Epidermal melanocyte (primary cell): ENCODE measurements around the gene CHRNG.

Source experiments
- DNase-seq: peaks from one replicate; pipeline ENCODE4 v3.0.0; 2011; ENCODE audit warnings: low spot score; ENCODE audit not compliant: insufficient read length

The CHRNG gene

DNA sequence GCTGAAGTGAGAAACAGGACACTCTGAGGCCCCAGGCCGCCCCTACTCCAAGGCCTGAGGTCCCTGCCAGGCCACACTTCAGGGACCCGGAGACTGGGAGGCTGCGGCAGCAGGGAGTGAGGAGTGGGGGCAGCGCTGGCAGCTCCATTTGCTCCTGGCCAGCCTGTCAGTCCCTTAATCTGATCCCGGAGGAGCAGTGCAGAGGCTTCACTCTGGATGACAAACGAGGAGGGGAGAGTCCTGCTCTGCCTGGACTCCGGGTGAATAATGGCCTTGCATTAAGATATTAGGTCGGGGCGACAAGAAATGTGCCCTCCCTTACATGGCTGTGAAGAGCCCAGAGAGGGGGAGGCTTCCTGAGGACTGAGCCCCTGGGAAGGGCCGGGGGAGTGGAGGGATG lies 33.6 kb upstream of the CHRNG start:
- no peak for DNase-seq

DNA sequence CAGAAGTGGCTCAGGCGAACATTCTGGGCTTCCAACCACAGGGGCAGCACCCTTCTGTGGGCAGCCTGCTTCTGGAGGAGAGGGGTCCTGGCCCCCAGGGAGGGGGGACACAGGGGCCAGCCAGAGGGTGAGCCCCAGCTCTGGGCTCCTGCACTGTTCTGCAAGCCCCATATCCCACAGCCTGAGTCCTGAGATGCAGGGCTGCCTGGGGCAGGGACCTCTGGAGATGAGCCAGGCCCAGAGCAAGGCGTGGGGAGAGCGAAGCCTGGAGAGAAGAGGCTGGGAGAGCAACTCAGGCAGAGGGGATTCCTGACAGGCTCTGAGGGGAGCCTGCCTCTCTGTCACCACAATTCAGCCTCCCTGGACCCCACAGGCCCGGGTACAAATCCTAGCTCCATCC lies 32.8 kb upstream of the CHRNG start:
- DNase-seq = no peak

DNA sequence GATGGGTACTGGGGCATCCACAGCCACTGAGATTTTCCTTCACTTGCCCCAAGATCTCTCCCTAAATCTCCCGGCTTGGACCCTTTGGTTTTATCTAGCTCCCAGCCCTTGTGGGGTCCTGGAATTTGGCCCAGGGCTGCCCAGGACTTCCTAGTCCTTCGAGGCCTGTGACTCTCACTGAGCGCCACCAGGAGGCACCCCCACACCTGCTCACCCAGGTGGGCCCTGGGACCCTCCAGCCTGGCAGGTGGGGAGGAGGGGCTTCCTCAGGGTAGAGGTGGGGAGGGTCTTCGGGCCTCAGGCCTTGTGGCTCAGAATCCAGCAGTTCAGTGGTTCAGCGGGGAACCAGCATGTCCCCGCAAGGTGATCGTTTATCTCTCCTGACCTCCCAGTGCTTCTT lies 31.2 kb upstream of the CHRNG start:
- DNase-seq = no peak

DNA sequence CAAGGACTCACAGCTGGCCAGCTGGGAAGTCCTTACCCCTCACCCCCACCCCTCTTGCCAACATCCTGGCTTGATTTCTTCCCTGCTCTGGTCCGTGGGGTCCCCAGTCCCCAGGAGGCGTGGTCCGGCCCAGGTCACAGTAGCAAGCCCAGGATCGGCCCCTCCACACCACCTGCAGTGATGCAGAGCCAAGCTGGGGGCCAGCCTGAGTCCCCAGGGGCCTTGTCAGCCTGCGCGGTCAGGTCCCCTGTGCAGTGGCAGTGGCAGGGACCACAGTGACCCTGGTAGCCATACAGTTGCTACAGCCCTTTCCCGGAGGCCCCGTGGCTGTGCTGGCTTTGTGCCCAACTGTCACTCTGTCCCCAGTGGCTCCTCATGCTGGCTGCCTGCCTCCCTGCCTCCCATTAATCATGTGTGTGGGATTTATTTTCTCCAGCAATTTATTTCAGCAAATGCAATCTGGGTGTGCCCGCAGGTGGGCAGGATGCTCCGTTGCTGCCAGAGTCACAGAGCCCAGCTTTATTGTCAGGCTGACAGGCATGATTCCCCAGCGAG lies 28.1 kb upstream of the CHRNG start:
- DNase-seq = no peak

DNA sequence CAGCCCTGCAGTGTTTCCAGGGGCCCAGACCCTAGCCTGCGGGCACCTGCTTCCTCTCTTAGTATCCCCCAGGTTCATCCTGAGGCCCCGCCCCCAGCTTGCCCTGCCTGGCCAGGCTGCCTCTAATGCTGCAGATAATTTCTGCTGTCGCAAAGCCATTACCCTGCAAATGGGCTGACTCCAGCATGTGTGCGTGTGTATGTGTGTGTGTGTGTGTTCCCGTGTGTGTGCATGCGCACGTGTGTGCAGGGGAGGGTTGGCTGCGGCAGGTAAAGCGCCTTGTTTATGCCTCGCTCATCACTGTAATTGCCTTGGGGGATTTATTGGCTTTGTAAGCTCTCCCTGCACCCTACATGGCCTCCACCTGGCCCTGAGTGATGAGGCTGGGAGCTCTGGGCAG lies 26.9 kb upstream of the CHRNG start:
- DNase-seq = no peak

DNA sequence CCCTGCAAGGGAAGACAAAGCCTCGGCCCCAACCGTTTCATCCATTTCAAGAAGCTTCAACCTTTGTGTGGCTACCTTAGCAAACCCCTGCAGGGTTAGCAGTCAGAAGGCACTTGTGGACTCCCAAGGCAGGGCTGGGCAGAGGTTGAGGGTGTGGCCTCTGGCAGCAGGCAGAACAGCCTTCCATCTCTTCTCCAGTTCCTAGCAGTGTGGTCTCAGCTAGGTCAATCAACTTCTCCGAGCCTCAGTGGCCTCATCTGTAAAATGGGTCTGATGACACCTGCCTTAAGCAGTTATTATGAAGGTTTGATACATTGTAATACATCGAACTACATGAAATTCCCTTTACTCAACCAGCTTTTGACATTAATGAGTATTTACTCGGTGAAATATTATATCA lies 26.1 kb upstream of the CHRNG start:
- no peak for DNase-seq

DNA sequence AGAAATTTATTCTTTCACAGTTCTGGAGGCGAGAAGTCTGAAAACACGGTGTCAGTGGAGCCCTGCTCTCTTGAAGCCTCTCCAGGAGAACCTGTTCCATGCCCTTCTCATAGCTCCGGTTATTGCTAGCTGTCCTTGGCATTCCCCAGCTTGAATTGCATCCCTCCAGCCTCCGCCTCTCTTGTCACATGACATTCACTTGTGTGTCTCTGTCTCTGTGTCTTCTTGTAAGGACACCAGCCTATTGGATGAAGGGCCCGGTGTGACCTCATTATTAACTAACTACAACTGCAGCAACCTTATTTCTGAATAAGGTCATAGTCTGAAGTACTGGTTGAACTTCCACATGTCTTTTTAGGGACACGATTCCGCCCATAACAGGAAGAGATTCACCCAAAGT lies 23.9 kb upstream of the CHRNG start:
- DNase-seq = no peak

DNA sequence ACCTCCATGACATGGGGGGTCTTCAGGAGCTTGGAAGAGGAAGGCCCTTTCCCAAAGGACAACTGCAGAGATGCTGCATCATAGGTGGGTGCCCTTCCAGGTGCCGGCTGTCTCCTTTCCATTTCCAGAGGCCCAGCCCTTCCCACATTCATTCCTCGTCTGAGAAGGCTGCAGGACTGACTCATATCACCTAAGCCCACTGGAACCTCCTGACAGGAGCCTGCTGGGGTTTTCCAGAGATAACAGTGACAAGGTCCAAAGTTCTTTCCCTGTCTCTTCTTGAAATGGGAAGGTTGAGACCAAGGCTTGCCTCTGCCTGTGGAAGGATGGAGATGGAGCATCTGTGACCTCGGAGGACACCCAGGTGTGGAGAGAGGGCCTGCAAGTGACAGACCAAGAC lies 22.9 kb upstream of the CHRNG start:
- no peak for DNase-seq

DNA sequence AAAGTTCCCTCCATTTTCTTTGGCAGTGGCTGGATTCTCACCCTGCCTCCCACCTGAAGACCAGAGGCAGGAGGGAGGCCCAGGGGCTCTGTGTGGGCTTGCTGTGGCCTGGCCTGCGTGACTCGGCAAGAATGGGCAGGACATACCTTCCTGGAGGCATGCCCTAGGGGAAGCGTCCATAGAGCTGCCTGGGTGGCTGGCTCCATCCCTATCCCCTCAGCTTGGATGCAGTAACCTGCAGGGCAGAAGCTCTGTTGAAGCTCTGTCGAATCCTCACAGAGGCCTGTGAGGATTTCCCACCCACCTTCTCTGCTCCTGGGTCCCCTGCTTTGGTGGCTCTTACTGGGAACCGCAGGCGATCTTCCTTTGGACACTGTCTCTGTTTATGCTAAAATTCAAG lies 20.6 kb upstream of the CHRNG start:
- no peak for DNase-seq

DNA sequence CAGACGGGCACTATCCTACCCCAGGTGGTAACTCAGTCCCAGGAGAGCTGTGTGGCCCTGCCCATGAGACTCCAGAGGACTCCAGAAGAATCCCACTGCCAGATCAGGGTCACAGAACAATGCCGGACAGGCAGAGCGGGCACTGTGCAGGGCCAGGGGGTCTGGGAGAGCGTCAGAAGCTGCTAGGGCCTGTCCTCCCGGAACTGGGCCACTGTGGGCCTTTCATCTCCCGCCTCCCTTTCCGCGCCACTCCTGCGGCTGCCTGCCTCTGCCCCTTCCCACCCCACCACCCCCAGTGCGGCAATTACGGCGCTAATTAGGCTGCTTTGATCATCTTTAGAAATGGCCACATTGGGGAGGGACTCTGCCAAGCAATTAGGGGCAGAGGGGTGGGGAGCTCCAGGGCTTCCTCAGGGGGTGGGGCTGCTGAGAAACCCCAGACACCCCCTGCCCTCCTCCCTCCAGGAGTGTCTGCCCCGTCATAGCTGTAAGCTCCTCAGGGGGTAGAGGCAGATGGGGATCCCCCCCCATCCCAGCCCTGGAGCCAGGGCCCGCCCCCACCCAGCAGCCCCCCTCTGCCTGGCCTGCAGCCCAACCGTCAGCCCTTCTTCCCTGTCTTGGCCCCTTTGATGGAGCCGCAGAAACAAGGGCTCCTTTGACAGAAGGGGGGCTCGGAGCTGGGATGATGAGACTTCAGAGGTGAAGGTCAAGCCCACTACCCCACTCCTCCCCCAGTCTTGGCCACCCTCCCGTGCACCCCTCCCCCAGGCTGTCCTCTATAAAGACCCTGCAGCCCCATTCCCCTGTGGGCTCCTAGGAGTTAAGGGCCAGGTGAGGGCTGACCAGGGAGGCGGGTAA lies 19.7 kb upstream of the CHRNG start, which contains the start of gene PRSS56:
TSS of gene PRSS56 (plus strand) at position 808 of the 858 bp plus-strand sequence. CDS start 211 bp downstream, outside the sequence.
- no peak for DNase-seq

DNA sequence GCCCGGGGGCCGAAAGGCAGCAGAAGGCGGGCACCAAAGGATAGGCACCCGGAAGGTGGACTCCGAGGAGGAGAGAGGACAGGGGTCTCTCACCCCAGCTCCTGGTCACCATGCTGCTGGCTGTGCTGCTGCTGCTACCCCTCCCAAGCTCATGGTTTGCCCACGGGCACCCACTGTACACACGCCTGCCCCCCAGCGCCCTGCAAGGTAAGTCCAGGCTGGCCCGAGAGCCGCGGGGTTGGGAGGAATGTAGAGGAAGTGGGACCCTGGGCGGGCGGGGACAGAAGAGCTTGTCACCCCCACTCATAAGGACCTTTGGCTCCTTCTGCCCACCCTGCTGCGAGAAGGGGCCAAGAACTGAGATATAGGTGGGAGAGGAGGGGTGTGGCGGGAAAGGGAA lies 19.0 kb upstream of the CHRNG start:
- DNase-seq = no peak

DNA sequence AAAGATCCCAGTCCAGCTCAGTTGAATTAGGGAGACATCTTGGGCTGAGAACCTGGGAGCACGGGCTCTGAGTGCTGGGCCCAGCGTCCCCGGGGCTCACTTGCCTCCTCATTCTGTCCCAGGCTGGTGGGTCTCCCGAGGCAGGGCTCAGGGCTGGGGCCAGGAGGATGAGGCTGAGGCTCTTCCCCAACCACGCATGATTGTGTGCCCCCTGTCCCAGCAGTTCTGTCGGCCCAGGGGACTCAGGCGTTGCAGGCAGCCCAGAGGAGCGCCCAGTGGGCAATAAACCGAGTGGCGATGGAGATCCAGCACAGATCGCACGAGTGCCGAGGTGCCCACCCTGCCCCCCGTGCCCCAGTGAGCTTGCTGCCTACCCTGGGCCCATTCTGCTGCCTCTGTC lies 18.4 kb upstream of the CHRNG start:
- DNase-seq = no peak

DNA sequence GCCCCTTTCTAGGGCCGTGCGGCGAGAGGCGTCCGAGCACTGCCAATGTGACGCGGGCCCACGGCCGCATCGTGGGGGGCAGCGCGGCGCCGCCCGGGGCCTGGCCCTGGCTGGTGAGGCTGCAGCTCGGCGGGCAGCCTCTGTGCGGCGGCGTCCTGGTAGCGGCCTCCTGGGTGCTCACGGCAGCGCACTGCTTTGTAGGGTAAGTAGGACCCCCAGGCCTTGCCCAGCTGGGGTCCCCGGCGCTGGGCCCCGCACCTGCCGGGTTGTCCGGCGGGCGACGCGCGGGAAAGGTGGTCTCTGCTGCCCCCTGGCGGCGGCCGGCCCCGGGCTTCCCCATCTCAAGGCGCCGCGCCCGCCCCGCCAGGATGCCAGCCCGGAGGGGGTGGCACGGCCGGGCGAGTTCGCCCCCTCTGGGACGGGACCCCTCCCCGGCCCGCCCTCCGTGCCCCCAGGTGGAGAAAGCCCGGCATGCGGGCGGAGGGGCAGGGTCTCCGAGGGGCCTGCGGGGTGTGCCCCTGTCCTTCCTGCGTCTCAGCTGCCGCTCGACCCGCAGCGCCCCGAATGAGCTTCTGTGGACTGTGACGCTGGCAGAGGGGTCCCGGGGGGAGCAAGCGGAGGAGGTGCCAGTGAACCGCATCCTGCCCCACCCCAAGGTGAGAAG lies 17.4 kb upstream of the CHRNG start:
- DNase-seq = peak; percentile 66

DNA sequence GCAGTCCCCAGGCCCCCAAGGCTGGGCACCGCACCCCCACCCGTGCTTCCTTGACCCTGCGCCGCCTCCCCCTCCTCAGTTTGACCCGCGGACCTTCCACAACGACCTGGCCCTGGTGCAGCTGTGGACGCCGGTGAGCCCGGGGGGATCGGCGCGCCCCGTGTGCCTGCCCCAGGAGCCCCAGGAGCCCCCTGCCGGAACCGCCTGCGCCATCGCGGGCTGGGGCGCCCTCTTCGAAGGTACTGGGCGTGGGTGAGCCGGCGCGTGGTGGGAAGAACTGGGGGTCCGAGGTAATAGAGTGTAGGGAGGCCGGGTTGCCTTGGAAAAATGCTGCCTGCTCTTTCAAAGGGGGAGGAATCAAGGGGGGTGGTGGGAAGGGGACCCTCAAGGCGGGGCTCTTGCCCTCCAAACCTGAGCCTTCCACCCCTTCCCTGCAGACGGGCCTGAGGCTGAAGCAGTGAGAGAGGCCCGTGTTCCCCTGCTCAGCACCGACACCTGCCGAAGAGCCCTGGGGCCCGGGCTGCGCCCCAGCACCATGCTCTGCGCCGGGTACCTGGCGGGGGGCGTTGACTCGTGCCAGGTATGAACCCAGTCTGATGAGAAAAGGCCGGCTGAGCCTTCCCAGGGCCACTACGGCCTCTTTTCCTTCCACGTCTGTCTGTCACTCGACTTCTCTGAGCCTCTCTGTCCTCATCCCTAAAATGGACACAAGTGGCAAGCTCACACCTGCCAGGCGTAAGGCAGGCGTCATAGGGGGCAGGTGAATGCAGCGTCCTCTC lies 16.7 kb upstream of the CHRNG start:
- no peak for DNase-seq

DNA sequence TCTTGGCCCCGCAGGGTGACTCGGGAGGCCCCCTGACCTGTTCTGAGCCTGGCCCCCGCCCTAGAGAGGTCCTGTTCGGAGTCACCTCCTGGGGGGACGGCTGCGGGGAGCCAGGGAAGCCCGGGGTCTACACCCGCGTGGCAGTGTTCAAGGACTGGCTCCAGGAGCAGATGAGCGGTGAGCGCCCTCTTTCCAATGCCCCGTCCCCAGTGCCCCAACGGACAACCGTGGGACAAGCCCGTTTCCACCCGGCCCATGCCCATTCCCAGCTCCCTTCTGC lies 16.1 kb upstream of the CHRNG start:
- no peak for DNase-seq

DNA sequence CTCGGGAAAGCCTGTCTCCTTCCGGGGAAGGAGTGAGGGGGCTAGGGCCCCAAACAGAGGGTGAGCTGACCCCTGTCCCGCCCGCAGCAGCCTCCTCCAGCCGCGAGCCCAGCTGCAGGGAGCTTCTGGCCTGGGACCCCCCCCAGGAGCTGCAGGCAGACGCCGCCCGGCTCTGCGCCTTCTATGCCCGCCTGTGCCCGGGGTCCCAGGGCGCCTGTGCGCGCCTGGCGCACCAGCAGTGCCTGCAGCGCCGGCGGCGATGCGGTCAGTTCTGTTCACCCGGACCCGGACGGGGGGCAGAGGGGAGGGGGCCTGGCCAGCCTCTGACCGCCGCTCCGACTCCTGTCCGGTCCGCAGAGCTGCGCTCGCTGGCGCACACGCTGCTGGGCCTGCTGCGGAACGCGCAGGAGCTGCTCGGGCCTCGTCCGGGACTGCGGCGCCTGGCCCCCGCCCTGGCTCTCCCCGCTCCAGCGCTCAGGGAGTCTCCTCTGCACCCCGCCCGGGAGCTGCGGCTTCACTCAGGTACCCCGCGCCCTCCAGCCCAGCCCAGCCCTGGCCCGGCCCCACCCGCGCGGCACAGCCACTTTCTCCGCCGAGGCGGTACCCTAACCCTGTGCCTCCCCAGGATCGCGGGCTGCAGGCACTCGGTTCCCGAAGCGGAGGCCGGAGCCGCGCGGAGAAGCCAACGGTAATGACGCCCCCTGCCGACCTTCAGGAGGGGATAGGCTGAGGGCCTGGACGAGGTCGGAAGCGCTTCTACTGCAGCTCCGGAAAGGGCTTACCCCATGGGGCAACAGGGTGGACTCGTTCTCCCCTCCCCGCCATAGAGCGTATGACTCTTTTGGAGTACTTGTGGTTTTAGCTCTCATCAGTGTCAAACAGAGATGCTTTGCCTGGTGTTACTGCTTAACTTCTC lies 15.6 kb upstream of the CHRNG start:
- DNase-seq = no peak

DNA sequence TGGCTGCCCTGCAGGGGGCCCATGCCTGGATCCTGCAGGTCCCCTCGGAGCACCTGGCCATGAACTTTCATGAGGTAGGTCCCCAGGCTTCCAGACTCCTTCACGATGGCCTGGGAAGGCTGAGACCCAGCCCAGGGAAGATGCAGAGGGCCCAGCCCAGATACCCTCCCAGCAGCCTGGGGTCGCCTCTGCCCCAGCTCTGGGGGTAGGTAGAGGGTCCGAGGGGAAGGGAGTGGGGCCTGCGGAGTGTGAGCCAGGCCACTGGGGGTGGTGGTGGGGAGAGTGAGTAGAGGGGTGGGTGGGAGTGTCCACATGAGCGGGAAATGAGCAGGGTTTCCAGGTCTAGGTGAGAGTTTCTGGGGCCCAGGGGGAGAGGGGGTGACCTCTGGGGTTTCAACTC lies 14.7 kb upstream of the CHRNG start:
- no peak for DNase-seq

DNA sequence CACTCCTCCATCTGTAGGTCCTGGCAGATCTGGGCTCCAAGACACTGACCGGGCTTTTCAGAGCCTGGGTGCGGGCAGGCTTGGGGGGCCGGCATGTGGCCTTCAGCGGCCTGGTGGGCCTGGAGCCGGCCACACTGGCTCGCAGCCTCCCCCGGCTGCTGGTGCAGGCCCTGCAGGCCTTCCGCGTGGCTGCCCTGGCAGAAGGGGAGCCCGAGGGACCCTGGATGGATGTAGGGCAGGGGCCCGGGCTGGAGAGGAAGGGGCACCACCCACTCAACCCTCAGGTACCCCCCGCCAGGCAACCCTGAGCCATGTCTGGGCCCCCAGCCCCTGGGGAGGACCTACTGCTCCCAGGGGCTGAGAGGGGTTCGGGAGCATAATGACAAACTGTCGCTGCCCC lies 14.3 kb upstream of the CHRNG start:
- no peak for DNase-seq

DNA sequence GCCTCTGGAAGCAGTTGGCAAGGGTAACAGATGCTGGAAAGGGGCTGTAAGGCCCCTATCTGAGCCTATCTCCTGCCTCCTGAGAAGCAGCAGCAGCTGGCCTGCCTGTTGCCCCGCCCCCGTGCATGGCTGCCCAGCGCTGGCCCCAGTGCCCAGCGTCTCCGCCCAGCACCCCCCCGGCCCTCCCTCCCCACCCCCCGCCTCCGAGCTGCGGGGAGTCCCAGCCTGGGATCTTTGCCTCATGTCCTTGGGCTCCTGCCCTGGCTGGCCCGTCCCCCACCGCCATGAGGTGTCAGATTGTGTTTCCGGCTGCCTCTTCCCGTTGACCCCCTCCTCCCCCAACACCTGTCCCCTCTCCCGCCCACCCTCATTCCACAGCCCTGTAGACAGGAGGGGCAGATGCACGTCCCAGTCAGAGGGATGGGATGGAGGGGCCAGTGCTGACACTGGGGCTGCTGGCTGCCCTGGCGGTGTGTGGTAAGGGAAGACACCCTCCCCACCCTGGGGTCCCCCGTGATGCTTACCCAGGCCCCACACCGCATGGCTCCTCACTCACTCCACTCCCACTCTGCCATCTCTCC lies 13.6 kb upstream of the CHRNG start, which contains the start of gene CHRND:
TSS of gene CHRND (plus strand) at position 370 of the 581 bp plus-strand sequence. CDS start at position 426, 56 bp downstream.
- DNase-seq = no peak

DNA sequence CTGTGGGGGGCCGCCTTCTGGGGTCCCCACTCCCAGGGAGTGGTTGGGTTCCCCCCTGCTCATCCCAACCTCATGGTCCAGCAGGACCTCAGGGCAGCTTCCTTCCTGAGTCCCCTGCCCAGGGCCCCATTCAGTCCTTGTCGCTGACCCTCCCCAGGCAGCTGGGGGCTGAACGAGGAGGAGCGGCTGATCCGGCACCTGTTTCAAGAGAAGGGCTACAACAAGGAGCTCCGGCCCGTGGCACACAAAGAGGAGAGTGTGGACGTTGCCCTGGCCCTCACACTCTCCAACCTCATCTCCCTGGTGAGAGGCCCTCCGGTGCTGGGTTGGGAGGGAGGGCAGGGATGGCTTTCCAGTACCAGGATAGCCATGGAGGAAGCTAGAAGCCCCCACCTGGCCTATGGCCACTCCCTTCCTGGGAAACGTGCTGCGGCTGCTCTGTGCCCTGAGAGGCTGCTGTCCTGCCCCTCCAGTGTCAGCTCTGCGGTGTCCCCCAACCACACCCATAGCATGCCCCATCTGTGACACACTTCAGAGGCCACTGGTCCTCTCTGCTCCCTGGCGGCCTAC lies 13.0 kb upstream of the CHRNG start:
- no peak for DNase-seq
